Panc1 (cell line): ENCODE results near the gene BPIFA1. TPM values are rescaled to one million over a fixed set of nuclear protein-coding genes. Genes with fewer than 3 reads are reported as not detected.

Experiments used
- ATAC-seq: fragments of 200-7000 bp; cut with Tn5 transposase; 2 replicates; pipeline ENCODE4 v1.9.1; 2020; ENCODE audit warnings: mild to moderate bottlenecking, moderate library complexity
- BruUV-seq: library from RNA; stranded (reverse); fragments of 400-500 nt; replicated peaks from 2 replicates; lab custom pipeline; 2021; lab: Mats Ljungman, UMichigan
- CTCF ChIA-PET: fragments of 300-600 bp; sonication (Branson Sonifier 250); formaldehyde crosslinking; loops from one replicate; lab custom pipeline; 2022; ENCODE audit warnings: antibody characterized with exemption; lab: Charles Lee
- POLR2A ChIA-PET: fragments of 300-600 bp; sonication (Branson Sonifier 250); formaldehyde crosslinking; loops from one replicate; lab custom pipeline; 2022; ENCODE audit warnings: antibody characterized with exemption; lab: Charles Lee
- DNase-seq: peaks from one replicate; pipeline ENCODE4 v3.0.0-alpha.2; 2010; ENCODE audit warnings: low read depth, low spot score
- H3K27ac ChIP-seq: 2 replicates; pipeline ENCODE4 v1.5.1; 2011; ENCODE audit warnings: mild to moderate bottlenecking, low read length, inconsistent platforms
- H3K27me3 ChIP-seq: fragments of 200-500 bp; sonication (Bioruptor generic); 2 replicates; pipeline ENCODE4 v1.6.0; 2014; ENCODE audit warnings: low read length, inconsistent platforms; ENCODE audit not compliant: control insufficient read depth, insufficient read depth
- H3K36me3 ChIP-seq: fragments of 200-500 bp; sonication (Bioruptor generic); 2 replicates; pipeline ENCODE4 v1.5.1; 2014; ENCODE audit warnings: inconsistent platforms, mild to moderate bottlenecking, low read length, moderate library complexity; ENCODE audit not compliant: control insufficient read depth, insufficient read depth
- H3K4me1 ChIP-seq: 2 replicates; pipeline ENCODE4 v1.5.1; 2011; ENCODE audit warnings: inconsistent platforms, mild to moderate bottlenecking, low read length, moderate library complexity; ENCODE audit not compliant: control insufficient read depth, insufficient read depth
- H3K4me3 ChIP-seq, 2 experiments: 2 replicates each; pipeline ENCODE4 v1.5.1; 2011 to 2012; ENCODE audit warnings: low read depth in 2 of 2, low read length in 2 of 2, mild to moderate bottlenecking in 2 of 2, inconsistent platforms in 1 of 2, moderate library complexity in 1 of 2
- H3K9me3 ChIP-seq: fragments of 200-500 bp; sonication (Bioruptor generic); 2 replicates; pipeline ENCODE4 v1.5.1; 2014; ENCODE audit warnings: low read depth, mild to moderate bottlenecking, inconsistent platforms, low read length, moderate library complexity; ENCODE audit not compliant: control insufficient read depth, insufficient read depth
- POLR2AphosphoS5 ChIP-seq: IDR thresholded peaks from 2 replicates; pipeline ENCODE4 v1.6.1; 2012; ENCODE audit warnings: mild to moderate bottlenecking, low read depth, low read length, moderate library complexity
- SIN3A ChIP-seq: IDR thresholded peaks from 2 replicates; pipeline ENCODE4 v1.6.1; 2012; ENCODE audit warnings: low read depth, mild to moderate bottlenecking, low read length, moderate library complexity, borderline replicate concordance; ENCODE audit not compliant: insufficient read depth
- TCF7L2 ChIP-seq: IDR thresholded peaks from 2 replicates; pipeline ENCODE4 v1.6.1; 2011; ENCODE audit warnings: mild to moderate bottlenecking, low read depth, low read length, inconsistent platforms
- in situ Hi-C: cut with HindIII; loops from 2 replicates; pipeline ENCODE4 v1.10.0; 2016; ENCODE audit warnings: low sequenced_read_pairs, low pct_unique_long_range_greater_than_20kb
- intact Hi-C: fragments of 100-400 bp; cut with micrococcal nuclease; formaldehyde crosslinking; loops from one replicate; pipeline ENCODE4 v1.10.0; 2022; ENCODE audit not compliant: unreplicated experiment
- total RNA-seq: library from RNA; stranded (reverse); gene quantifications from one replicate; pipeline ENCODE4 v1.2.1, GENCODE V29; 2021; ENCODE audit not compliant: unreplicated experiment
- TF ChIP-seq, protein P1 (sequence below), 2 experiments: IDR thresholded peaks; 2 replicates each; pipeline ENCODE4 v1.6.1; 2011 to 2012; ENCODE audit warnings: low read depth in 2 of 2, control low read depth in 1 of 2, low read length in 1 of 2, mild to moderate bottlenecking in 1 of 2, moderate library complexity in 1 of 2; ENCODE audit not compliant: insufficient read depth in 1 of 2
- TF ChIP-seq, protein P2 (sequence below): fragments of 450-650 bp; IDR thresholded peaks from 2 replicates; pipeline ENCODE4 v1.5.1; 2017; ENCODE audit warnings: mild to moderate bottlenecking

BPIFA1 gene
- total RNA-seq, 1 experiment from 2014 or later: not detected

DNA sequence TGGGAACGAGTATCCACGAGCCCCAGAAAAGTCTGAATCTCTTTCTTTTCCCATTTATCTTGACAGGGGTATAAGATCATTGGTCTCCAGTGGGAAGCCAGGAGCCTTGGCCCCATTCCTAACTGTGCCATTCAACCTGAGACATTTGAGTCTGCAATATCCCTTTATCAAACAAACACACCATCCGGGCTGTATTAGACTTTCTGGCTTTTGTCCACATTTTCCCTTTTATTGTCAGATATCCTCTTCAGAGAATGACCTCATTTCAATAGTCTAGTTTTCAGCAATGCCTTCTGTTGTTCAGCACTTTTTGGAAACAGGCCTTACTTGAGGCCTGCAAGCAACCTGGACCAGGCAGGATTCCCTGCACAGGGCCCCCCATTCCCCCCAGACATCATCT is 15.7 kb downstream of the BPIFA1 start:
- CTCF ChIA-PET: no interaction called here
- Histone ChIP-seq H3K27ac (no peak overlapping the region), H3K27me3 (no peaks in the 10 kb centered on the region), H3K9me3 (no peaks in the 10 kb centered on the region), H3K36me3 (no peaks in the 10 kb centered on the region), H3K4me3 (no peak overlapping the region), H3K4me1 (no peaks in the 10 kb centered on the region)
- DNase-seq: no peak
- intact Hi-C loops: no loop called here
- TF ChIP-seq, protein P1, sequence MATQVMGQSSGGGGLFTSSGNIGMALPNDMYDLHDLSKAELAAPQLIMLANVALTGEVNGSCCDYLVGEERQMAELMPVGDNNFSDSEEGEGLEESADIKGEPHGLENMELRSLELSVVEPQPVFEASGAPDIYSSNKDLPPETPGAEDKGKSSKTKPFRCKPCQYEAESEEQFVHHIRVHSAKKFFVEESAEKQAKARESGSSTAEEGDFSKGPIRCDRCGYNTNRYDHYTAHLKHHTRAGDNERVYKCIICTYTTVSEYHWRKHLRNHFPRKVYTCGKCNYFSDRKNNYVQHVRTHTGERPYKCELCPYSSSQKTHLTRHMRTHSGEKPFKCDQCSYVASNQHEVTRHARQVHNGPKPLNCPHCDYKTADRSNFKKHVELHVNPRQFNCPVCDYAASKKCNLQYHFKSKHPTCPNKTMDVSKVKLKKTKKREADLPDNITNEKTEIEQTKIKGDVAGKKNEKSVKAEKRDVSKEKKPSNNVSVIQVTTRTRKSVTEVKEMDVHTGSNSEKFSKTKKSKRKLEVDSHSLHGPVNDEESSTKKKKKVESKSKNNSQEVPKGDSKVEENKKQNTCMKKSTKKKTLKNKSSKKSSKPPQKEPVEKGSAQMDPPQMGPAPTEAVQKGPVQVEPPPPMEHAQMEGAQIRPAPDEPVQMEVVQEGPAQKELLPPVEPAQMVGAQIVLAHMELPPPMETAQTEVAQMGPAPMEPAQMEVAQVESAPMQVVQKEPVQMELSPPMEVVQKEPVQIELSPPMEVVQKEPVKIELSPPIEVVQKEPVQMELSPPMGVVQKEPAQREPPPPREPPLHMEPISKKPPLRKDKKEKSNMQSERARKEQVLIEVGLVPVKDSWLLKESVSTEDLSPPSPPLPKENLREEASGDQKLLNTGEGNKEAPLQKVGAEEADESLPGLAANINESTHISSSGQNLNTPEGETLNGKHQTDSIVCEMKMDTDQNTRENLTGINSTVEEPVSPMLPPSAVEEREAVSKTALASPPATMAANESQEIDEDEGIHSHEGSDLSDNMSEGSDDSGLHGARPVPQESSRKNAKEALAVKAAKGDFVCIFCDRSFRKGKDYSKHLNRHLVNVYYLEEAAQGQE (IDR thresholded peaks at IDR 0.05; ENCODE audit: insufficient read depth in 1 of 2, low read depth in 2 of 2, low read length in 1 of 2): no peak
- TF ChIP-seq SIN3A: no peak
- TF ChIP-seq, protein P2, sequence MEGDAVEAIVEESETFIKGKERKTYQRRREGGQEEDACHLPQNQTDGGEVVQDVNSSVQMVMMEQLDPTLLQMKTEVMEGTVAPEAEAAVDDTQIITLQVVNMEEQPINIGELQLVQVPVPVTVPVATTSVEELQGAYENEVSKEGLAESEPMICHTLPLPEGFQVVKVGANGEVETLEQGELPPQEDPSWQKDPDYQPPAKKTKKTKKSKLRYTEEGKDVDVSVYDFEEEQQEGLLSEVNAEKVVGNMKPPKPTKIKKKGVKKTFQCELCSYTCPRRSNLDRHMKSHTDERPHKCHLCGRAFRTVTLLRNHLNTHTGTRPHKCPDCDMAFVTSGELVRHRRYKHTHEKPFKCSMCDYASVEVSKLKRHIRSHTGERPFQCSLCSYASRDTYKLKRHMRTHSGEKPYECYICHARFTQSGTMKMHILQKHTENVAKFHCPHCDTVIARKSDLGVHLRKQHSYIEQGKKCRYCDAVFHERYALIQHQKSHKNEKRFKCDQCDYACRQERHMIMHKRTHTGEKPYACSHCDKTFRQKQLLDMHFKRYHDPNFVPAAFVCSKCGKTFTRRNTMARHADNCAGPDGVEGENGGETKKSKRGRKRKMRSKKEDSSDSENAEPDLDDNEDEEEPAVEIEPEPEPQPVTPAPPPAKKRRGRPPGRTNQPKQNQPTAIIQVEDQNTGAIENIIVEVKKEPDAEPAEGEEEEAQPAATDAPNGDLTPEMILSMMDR: no peak
- TF ChIP-seq TCF7L2: no peak
- no peak for TF ChIP-seq POLR2AphosphoS5
- BruUV-seq: no TSS peak
- POLR2A ChIA-PET: no interaction called here
- in situ Hi-C loops: no loop called here
- ATAC-seq: no peak

DNA sequence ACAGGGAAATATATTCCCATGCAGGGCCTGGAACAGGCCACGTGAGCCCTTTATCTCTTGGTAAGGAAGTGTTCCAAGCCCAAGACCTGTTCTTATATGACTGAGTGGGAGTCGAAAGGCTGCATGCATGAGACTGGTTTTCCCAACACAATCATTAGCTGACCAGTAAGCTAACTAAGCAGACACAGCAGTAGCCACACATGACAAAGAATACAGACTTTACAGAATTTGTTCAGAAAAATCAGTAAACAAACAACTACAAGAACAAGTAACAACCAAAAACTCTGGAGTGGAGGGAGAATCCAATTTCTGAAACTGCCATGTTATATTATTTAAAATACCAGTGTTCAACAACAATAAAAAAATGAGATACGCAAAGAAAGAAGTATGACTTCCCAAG is 16.7 kb downstream of the BPIFA1 start:
- POLR2A ChIA-PET: interaction anchor here (0.8 kb wide), 1 partner anchor 77 kb away, joined by 7 read pairs; no protein-coding TSS in a partner anchor
- Histone ChIP-seq H3K36me3 (no peaks in the 10 kb centered on the region), H3K27me3 (no peaks in the 10 kb centered on the region), H3K27ac (no peak overlapping the region), H3K4me3 (no peak overlapping the region), H3K4me1 (no peaks in the 10 kb centered on the region), H3K9me3 (no peaks in the 10 kb centered on the region)
- no peak for DNase-seq
- CTCF ChIA-PET: no interaction called here
- intact Hi-C loops (no loop called here), in situ Hi-C loops (no loop called here)
- no peak for ATAC-seq
- TF ChIP-seq, protein P1 (IDR thresholded peaks at IDR 0.05; ENCODE audit: insufficient read depth in 1 of 2, low read depth in 2 of 2, low read length in 1 of 2): no peak
- TF ChIP-seq, protein P2: no peak
- no peak for TF ChIP-seq POLR2AphosphoS5
- TF ChIP-seq SIN3A: no peak
- no peak for TF ChIP-seq TCF7L2
- BruUV-seq: no TSS peak
